Sigmoid colon (tissue), 7 donors: ENCODE results near the gene STX2. TPM values are rescaled to one million over a fixed set of nuclear protein-coding genes. Genes with fewer than 3 reads are reported as not detected.

Experiments used
- DNase-seq: peaks from one replicate; pipeline ENCODE4 v3.0.0-alpha.2; 2019
- H3K27ac ChIP-seq, 4 donors: fragments of 200-600 bp; sonication (generic); one replicate each; pipeline ENCODE4 v1.5.1; 2016 to 2019; ENCODE audit warnings: mild to moderate bottlenecking in 1 of 4
- H3K27me3 ChIP-seq, 3 donors: fragments of 200-600 bp; sonication (generic); one replicate each; pipeline ENCODE4 v1.5.1; 2019; ENCODE audit warnings: mild to moderate bottlenecking in 1 of 3
- H3K36me3 ChIP-seq, 4 donors: fragments of 200-600 bp; sonication (generic); one replicate each; pipeline ENCODE4 v1.5.1; 2016 to 2019
- H3K4me1 ChIP-seq, 4 donors: fragments of 200-600 bp; sonication (generic); one replicate each; pipeline ENCODE4 v1.5.1; 2017 to 2019
- H3K4me3 ChIP-seq, 4 donors: fragments of 200-600 bp; sonication (generic); one replicate each; pipeline ENCODE4 v1.5.1; 2017 to 2019; ENCODE audit warnings: mild to moderate bottlenecking in 2 of 4, moderate library complexity in 1 of 4
- H3K9me3 ChIP-seq, 4 donors: fragments of 200-600 bp in 3 of 4; sonication (generic) in 3 of 4; one replicate each; pipeline versions ENCODE4 v1.5.1 to v1.6.1; 2013 to 2019
- EP300 ChIP-seq, 4 donors: sonication (generic); formaldehyde crosslinking; IDR thresholded peaks; one replicate each; pipeline ENCODE4 v1.6.1; 2017; ENCODE audit warnings: antibody characterized with exemption in 4 of 4
- POLR2A ChIP-seq, 2 donors: fragments of 450-650 bp; IDR thresholded peaks; one replicate each; pipeline ENCODE4 v1.6.1; 2016; ENCODE audit warnings: antibody characterized with exemption in 2 of 2, mild to moderate bottlenecking in 2 of 2, moderate library complexity in 2 of 2
- POLR2AphosphoS5 ChIP-seq, 4 donors: sonication (generic); formaldehyde crosslinking; IDR thresholded peaks; one replicate each; pipeline ENCODE4 v1.6.1; 2017; ENCODE audit warnings: antibody characterized with exemption in 4 of 4
- WGBS, 2 donors: extraction: QIAGEN DNeasy Blood & Tissue Kit; methylation state at CpG; one replicate each; pipeline ENCODE4 v1.1.7; 2013; 5-methylcytosine and 5-hydroxymethylcytosine counted together
- intact Hi-C: fragments of 100-400 bp; cut with DNase I; formaldehyde crosslinking; loops from one replicate; pipeline ENCODE4 v1.15.1; 2023
- polyA plus RNA-seq, 3 donors: library from polyadenylated mRNA; stranded (reverse); fragments of 200-250 nt; gene quantifications; one replicate each; pipeline ENCODE4 v1.2.3, GENCODE V29; 2013
- total RNA-seq, 4 donors: library from RNA; depleted of rRNA; stranded (reverse); fragments of >200 nt; gene quantifications; one replicate each; pipeline ENCODE4 v1.1.0, GENCODE V29; 2016
- TF ChIP-seq, protein P1 (sequence below), 4 experiments: fragments of 450-650 bp in 3 of 4; fragments of 200-600 bp in 1 of 4; IDR thresholded peaks; one replicate each; pipeline ENCODE4 v1.5.1; 2016 to 2019; ENCODE audit warnings: antibody characterized with exemption in 4 of 4, mild to moderate bottlenecking in 3 of 4, moderate library complexity in 2 of 4
- donor health status: healthy with polysubstance abuse.
- donor health status: Bipolar disorder and iron deficiency.
- donor health status: healthy.

Gene STX2
- total and polyA plus RNA-seq, 7 donors, result 2.8 to 61.2 (median 39.2) TPM

DNA sequence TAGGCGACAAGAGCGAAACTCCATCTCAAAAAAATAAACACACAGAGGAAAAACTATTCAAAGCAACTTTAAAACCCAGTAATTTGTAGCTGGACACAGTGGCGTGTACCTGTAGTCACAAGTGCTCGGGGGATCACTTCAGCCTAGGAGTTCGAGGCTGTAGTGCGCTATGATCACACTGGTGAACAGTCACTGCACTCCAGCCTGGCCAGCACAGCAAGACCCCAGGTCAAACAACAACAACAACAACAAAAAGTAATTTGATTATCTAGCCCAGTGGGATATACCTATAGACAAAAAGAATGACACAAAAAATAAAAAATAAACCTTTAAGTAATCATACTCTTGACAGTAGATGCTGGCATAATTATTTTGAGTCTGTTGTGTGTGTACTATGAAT is 29.3 kb downstream of the STX2 start:
- DNase-seq, result no peak
- Histone ChIP-seq H3K36me3 (peaks cover 0 to 68% (median 27%) of the 10 kb centered on the region in 4 donors), H3K9me3 (no peaks in the 10 kb centered on the region), H3K27ac (no peak overlapping the region), H3K4me1 (no peaks in the 10 kb centered on the region), H3K4me3 (no peak overlapping the region), H3K27me3 (no peaks in the 10 kb centered on the region)
- TF ChIP-seq POLR2AphosphoS5 (IDR thresholded peaks at IDR 0.05) (no peak), POLR2A (IDR thresholded peaks at IDR 0.05) (no peak), EP300 (IDR thresholded peaks at IDR 0.05) (no peak)
- TF ChIP-seq, protein P1, sequence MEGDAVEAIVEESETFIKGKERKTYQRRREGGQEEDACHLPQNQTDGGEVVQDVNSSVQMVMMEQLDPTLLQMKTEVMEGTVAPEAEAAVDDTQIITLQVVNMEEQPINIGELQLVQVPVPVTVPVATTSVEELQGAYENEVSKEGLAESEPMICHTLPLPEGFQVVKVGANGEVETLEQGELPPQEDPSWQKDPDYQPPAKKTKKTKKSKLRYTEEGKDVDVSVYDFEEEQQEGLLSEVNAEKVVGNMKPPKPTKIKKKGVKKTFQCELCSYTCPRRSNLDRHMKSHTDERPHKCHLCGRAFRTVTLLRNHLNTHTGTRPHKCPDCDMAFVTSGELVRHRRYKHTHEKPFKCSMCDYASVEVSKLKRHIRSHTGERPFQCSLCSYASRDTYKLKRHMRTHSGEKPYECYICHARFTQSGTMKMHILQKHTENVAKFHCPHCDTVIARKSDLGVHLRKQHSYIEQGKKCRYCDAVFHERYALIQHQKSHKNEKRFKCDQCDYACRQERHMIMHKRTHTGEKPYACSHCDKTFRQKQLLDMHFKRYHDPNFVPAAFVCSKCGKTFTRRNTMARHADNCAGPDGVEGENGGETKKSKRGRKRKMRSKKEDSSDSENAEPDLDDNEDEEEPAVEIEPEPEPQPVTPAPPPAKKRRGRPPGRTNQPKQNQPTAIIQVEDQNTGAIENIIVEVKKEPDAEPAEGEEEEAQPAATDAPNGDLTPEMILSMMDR (IDR thresholded peaks at IDR 0.05), result no peak
- WGBS, 2 donors, result 90 to 98% methylated on average over 6 of the region's 6 CpGs
- intact Hi-C loops, result no loop called here

DNA sequence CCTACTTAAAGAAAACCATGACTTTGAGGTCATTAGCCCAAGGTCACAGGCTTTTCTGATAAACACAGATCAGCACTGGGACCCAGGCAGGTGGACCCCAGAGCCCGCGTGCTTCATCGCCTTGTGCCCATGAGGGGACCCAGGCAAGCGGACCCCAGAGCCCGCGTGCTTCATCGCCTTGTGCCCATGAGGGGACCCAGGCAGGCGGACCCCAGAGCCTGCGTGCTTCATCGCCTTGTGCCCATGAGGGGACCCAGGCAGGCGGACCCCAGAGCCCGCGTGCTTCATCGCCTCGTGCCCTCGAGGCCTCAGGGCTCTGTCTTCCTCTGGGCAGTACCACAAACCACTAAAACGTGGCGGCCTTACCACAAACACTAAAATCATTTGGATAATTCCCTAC is 31.7 kb downstream of the STX2 start:
- H3K9me3 ChIP-seq, result no peaks in the 10 kb centered on the region
- 93 to 97% methylated on average over 18 of the region's 18 CpGs for WGBS, 2 donors
- peaks cover 0 to 90% (median 37%) of the 10 kb centered on the region in 4 donors for H3K36me3 ChIP-seq
- no peaks in the 10 kb centered on the region for H3K4me1 ChIP-seq
- H3K27me3 ChIP-seq, result no peaks in the 10 kb centered on the region
- no peak overlapping the region for H3K27ac ChIP-seq
- H3K4me3 ChIP-seq, result no peak overlapping the region
- intact Hi-C loops, result no loop called here
- no peak for DNase-seq
- TF ChIP-seq POLR2A (IDR thresholded peaks at IDR 0.05) (no peak), POLR2AphosphoS5 (IDR thresholded peaks at IDR 0.05) (no peak), EP300 (IDR thresholded peaks at IDR 0.05) (no peak)
- TF ChIP-seq, protein P1 (IDR thresholded peaks at IDR 0.05), result no peak

DNA sequence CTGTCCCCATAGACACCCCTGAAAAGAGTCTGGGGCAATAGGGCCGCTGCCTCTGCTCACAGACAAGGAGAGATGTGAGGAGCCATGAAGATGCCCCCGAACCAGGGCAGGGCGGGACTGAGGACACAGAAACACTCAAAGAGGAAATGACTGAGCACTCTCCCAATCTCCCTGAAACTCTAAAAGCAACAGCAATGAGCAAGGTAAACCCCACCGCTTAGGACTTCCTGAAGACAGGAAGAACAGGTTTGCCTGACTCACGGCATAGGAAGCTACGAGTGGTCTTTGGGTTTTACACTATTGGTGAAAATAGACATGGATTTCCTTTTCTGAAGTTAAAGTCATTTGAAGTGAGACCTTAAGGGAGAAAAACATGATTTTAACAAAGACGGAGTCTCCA is 32.5 kb downstream of the STX2 start:
- intact Hi-C loops, result no loop called here
- Histone ChIP-seq H3K36me3 (peaks cover 0 to 91% (median 37%) of the 10 kb centered on the region in 4 donors), H3K27me3 (no peaks in the 10 kb centered on the region), H3K27ac (no peak overlapping the region), H3K9me3 (no peaks in the 10 kb centered on the region), H3K4me1 (no peaks in the 10 kb centered on the region), H3K4me3 (no peak overlapping the region)
- DNase-seq, result no peak
- TF ChIP-seq, protein P1 (IDR thresholded peaks at IDR 0.05), result no peak
- TF ChIP-seq POLR2A (IDR thresholded peaks at IDR 0.05) (no peak), POLR2AphosphoS5 (IDR thresholded peaks at IDR 0.05) (no peak), EP300 (IDR thresholded peaks at IDR 0.05) (no peak)
- 96% methylated on average over 7 of the region's 7 CpGs for WGBS, 2 donors

DNA sequence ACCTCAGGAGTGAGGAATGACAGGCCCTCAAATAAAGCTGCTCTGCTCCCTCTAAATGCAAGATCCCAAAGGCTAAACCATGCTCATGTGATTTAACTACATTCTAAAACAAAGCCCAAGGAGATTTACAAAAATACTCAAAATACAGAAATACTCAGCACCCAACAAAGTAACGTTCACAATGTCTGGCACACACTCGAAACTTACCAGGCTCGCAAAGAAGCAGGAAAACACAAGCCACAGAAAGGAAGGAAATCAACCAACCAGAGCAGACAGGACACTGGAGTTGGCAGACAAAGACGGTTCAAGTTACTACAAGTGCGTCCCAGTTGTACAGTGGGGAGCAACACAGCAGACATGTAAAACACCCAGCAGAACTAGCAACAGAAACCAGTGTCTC is 33.4 kb downstream of the STX2 start:
- no peak overlapping the region for H3K4me3 ChIP-seq
- H3K9me3 ChIP-seq, result no peaks in the 10 kb centered on the region
- peaks cover 0 to 96% (median 43%) of the 10 kb centered on the region in 4 donors for H3K36me3 ChIP-seq
- H3K27me3 ChIP-seq, result no peaks in the 10 kb centered on the region
- intact Hi-C loops, result no loop called here
- DNase-seq, result no peak
- H3K27ac ChIP-seq, result no peak overlapping the region
- H3K4me1 ChIP-seq, result no peaks in the 10 kb centered on the region
- WGBS, 2 donors, result 80 to 90% methylated on average over 5 of the region's 5 CpGs
- TF ChIP-seq EP300 (IDR thresholded peaks at IDR 0.05) (no peak), POLR2A (IDR thresholded peaks at IDR 0.05) (no peak), POLR2AphosphoS5 (IDR thresholded peaks at IDR 0.05) (no peak)
- TF ChIP-seq, protein P1 (IDR thresholded peaks at IDR 0.05), result no peak

DNA sequence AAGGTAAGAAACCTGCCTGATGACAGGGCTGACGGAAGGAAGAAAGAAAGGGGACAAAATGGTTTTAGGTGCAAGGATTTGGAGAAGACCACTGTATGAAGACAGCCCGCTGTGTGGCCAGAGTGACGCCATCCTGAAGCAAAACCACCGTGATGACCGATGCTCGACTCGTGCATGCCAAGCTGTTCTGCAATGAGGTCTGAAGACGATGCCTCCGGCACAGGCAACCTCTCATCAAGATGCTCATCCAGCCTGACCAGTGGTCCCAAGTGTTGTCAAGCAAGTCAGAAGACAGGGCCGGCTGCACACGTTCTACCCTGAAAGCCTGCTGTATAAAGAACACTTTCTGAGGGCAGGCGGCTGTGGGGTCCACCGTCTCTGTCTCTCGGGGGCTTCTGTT is 34.8 kb downstream of the STX2 start:
- DNase-seq, result no peak
- Histone ChIP-seq H3K4me1 (no peaks in the 10 kb centered on the region), H3K4me3 (no peak overlapping the region), H3K27me3 (no peaks in the 10 kb centered on the region), H3K27ac (no peak overlapping the region), H3K36me3 (peaks cover 0 to 98% (median 53%) of the 10 kb centered on the region in 4 donors), H3K9me3 (no peaks in the 10 kb centered on the region)
- intact Hi-C loops, result no loop called here
- no peak for TF ChIP-seq POLR2AphosphoS5 (IDR thresholded peaks at IDR 0.05)
- 96 to 97% methylated on average over 14 of the region's 14 CpGs for WGBS, 2 donors
